ENCODE results near the gene AP3S2. TPM values are rescaled to one million over a fixed set of nuclear protein-coding genes. Genes with fewer than 3 reads are reported as not detected.
A peak's percentile ranks its signal among the peaks of the same experiment; 100 is the strongest.
"Not testable (repeated sequence)": the region's sequence is repeated elsewhere in the genome, so short reads cannot be mapped to it uniquely, and the experiment has no call there.

The AP3S2 gene
- polyA plus RNA-seq, 3 donors = 39.2 to 60.0 (median 44.0) TPM

GRCh38 chr15:89878323-89878722 lies 15.5 kb downstream of the AP3S2 start:
- no peak for DNase-seq (ENCODE audit: extremely low read depth in 1 of 11, low read depth in 9 of 11, low spot score in 4 of 11)

- no peak for DNase-seq (ENCODE audit: extremely low read depth in 1 of 11, low read depth in 9 of 11, low spot score in 4 of 11)
These were observed 16.7 kb downstream of the AP3S2 start for GRCh38 chr15:89877083-89877425.

- DNase-seq (ENCODE audit: extremely low read depth in 1 of 11, low read depth in 9 of 11, low spot score in 4 of 11) = no peak
These were observed 17.3 kb downstream of the AP3S2 start for GRCh38 chr15:89876396-89877082.

- no peak for DNase-seq (ENCODE audit: extremely low read depth in 1 of 11, low read depth in 9 of 11, low spot score in 4 of 11)
These were observed 18.1 kb downstream of the AP3S2 start for GRCh38 chr15:89875741-89876140.

- DNase-seq (ENCODE audit: extremely low read depth in 1 of 11, low read depth in 9 of 11, low spot score in 4 of 11) = peak in 9 of 11 donors; percentile 35 to 68 (median 54)
These were observed 18.7 kb downstream of the AP3S2 start for GRCh38 chr15:89874926-89875564.

- no peak for DNase-seq (ENCODE audit: extremely low read depth in 1 of 11, low read depth in 9 of 11, low spot score in 4 of 11)
These were observed 23.0 kb downstream of the AP3S2 start for GRCh38 chr15:89870688-89871288.

GRCh38 chr15:89870006-89870405 lies 23.8 kb downstream of the AP3S2 start:
- DNase-seq (ENCODE audit: extremely low read depth in 1 of 11, low read depth in 9 of 11, low spot score in 4 of 11) = no peak

- not testable (repeated sequence) for DNase-seq (ENCODE audit: extremely low read depth in 1 of 11, low read depth in 9 of 11, low spot score in 4 of 11)
These were observed 24.3 kb downstream of the AP3S2 start for GRCh38 chr15:89869490-89869889.

GRCh38 chr15:89864958-89865739 lies 28.6 kb downstream of the AP3S2 start:
- no peak for DNase-seq (ENCODE audit: extremely low read depth in 1 of 11, low read depth in 9 of 11, low spot score in 4 of 11)

GRCh38 chr15:89863918-89864317 lies 29.9 kb downstream of the AP3S2 start:
- DNase-seq (ENCODE audit: extremely low read depth in 1 of 11, low read depth in 9 of 11, low spot score in 4 of 11) = no peak

GRCh38 chr15:89860891-89861290 lies 32.9 kb downstream of the AP3S2 start:
- no peak for DNase-seq (ENCODE audit: extremely low read depth in 1 of 11, low read depth in 9 of 11, low spot score in 4 of 11)

- DNase-seq (ENCODE audit: extremely low read depth in 1 of 11, low read depth in 9 of 11, low spot score in 4 of 11) = no peak
These were observed 33.4 kb downstream of the AP3S2 start for GRCh38 chr15:89860431-89860830.

GRCh38 chr15:89858661-89859458 lies 34.9 kb downstream of the AP3S2 start:
- no peak for DNase-seq (ENCODE audit: extremely low read depth in 1 of 11, low read depth in 9 of 11, low spot score in 4 of 11)

- DNase-seq (ENCODE audit: extremely low read depth in 1 of 11, low read depth in 9 of 11, low spot score in 4 of 11) = no peak
These were observed 36.1 kb downstream of the AP3S2 start for GRCh38 chr15:89857673-89858072.

GRCh38 chr15:89855948-89856347 lies 37.8 kb downstream of the AP3S2 start:
- no peak for DNase-seq (ENCODE audit: extremely low read depth in 1 of 11, low read depth in 9 of 11, low spot score in 4 of 11)

GRCh38 chr15:89854863-89855262 lies 38.9 kb downstream of the AP3S2 start:
- DNase-seq (ENCODE audit: extremely low read depth in 1 of 11, low read depth in 9 of 11, low spot score in 4 of 11) = not testable (repeated sequence)

GRCh38 chr15:89852342-89852995 lies 41.3 kb downstream of the AP3S2 start:
- no peak for DNase-seq (ENCODE audit: extremely low read depth in 1 of 11, low read depth in 9 of 11, low spot score in 4 of 11)

- no peak for DNase-seq (ENCODE audit: extremely low read depth in 1 of 11, low read depth in 9 of 11, low spot score in 4 of 11)
These were observed 42.0 kb downstream of the AP3S2 start for GRCh38 chr15:89851673-89852341.

Data from renal cortex interstitium (tissue), 11 donors.